ENCODE measurements around the gene IFNAR1.

GRCh38 chr21:33392284-33392985 lies 67.7 kb downstream of the IFNAR1 start:
- TF ChIP-seq CTCF (IDR thresholded peaks at IDR 0.05; ENCODE audit: control extremely low read depth in 1 of 3, insufficient read depth in 1 of 3, low read depth in 1 of 3, low read length in 3 of 3) = no peak
- TF ChIP-seq POLR2A (IDR thresholded peaks at IDR 0.05; ENCODE audit: control extremely low read depth in 1 of 2, low read depth in 2 of 2, low read length in 2 of 2) = no peak
- TF ChIP-seq RFX5 (IDR thresholded peaks at IDR 0.05; ENCODE audit: borderline replicate concordance, low read depth, low read length) = no peak
- TF ChIP-seq PHF8 (conservative IDR thresholded peaks at IDR 0.05; ENCODE audit: low read depth, low read length) = no peak
- TF ChIP-seq EP300 (IDR thresholded peaks at IDR 0.05; ENCODE audit: borderline replicate concordance in 1 of 2, low read depth in 2 of 2, low read length in 2 of 2) = no peak
- no peak for TF ChIP-seq EZH2 (IDR thresholded peaks at IDR 0.05; ENCODE audit: low read depth, low read length, severe bottlenecking)
- TF ChIP-seq POLR2AphosphoS5 (IDR thresholded peaks at IDR 0.05; ENCODE audit: low read depth, low read length) = no peak
- no peak for TF ChIP-seq RAD21 (IDR thresholded peaks at IDR 0.05 in 1 of 2, conservative IDR thresholded peaks at IDR 0.05 in 1 of 2; ENCODE audit: low read depth in 2 of 2, low read length in 2 of 2)
- no peak for TF ChIP-seq ZNF274 (IDR thresholded peaks at IDR 0.05; ENCODE audit: borderline replicate concordance, extremely low read depth, low read length)
- no peak for TF ChIP-seq CHD1 (IDR thresholded peaks at IDR 0.05; ENCODE audit: low read depth, low read length)
